ENCODE measurements around the gene HOXD4. TPM values are rescaled to one million over a fixed set of nuclear protein-coding genes. Genes with fewer than 3 reads are reported as not detected.

Gene HOXD4
- total RNA-seq, 1 donor from 2014 or later: 1.3 TPM

GRCh38 chr2:176158186-176158591 lies 6.8 kb downstream of the HOXD4 start:
- H3K27me3 Mint-ChIP-seq (ENCODE audit: low read depth): peaks cover 100% of the 10 kb centered on the region
- no peak overlapping the region for H3K27ac Mint-ChIP-seq (ENCODE audit: unreplicated experiment)
- H3K36me3 Mint-ChIP-seq (ENCODE audit: low read depth): peaks cover 4% of the 10 kb centered on the region
- TF ChIP-seq, protein P1, sequence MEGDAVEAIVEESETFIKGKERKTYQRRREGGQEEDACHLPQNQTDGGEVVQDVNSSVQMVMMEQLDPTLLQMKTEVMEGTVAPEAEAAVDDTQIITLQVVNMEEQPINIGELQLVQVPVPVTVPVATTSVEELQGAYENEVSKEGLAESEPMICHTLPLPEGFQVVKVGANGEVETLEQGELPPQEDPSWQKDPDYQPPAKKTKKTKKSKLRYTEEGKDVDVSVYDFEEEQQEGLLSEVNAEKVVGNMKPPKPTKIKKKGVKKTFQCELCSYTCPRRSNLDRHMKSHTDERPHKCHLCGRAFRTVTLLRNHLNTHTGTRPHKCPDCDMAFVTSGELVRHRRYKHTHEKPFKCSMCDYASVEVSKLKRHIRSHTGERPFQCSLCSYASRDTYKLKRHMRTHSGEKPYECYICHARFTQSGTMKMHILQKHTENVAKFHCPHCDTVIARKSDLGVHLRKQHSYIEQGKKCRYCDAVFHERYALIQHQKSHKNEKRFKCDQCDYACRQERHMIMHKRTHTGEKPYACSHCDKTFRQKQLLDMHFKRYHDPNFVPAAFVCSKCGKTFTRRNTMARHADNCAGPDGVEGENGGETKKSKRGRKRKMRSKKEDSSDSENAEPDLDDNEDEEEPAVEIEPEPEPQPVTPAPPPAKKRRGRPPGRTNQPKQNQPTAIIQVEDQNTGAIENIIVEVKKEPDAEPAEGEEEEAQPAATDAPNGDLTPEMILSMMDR (conservative IDR thresholded peaks at IDR 0.05): no peak
- H3K4me3 Mint-ChIP-seq: peak overlapping the region; percentile 78
- H3K4me1 Mint-ChIP-seq: peaks cover 15% of the 10 kb centered on the region
- DNase-seq (ENCODE audit: low read depth, low spot score): no peak
- no peaks in the 10 kb centered on the region for H3K9me3 Mint-ChIP-seq

DNA sequence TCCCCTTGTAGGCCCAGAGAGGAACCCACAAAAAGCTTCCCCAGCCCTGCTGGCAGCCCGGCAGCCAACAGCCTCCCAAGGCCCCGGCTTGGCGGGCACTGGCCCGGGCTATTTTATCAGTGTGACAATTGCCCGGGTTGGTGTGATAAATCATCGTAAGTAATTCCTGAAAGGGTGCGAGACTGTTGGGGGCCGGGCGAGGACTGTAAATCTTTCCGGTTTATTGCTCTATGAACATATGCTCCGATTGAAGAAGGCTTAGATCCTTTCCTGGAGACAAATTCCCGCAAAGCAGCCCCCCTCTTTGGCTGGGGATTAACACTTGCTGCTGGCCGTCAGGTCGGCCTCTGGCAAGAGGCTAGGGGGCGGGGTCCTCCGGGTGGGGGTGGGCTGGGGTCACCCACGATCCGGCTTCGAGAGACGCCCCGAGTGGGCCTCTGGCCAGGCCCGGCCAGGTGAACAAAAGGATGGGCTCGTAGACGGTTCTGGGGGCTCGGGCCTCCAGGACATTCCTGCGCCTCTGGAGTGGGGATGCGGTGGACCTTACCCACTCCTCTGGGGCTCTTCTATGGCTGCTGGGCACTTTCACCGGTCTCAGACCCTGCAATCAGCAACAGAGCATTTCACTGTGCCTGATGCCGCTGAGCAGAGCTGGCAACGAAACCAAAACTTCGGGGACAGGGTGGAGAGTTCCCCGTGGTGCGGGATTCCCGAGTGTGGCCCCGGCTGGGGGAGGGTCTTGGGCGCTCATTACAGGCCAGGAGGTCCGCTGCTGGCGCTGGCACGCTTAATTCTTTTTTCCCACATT lies 7.7 kb downstream of the HOXD4 start:
- Mint-ChIP-seq H3K27ac (ENCODE audit: unreplicated experiment) (no peak overlapping the region), H3K27me3 (ENCODE audit: low read depth) (peaks cover 100% of the 10 kb centered on the region), H3K4me3 (peak overlapping the region; percentile 39), H3K36me3 (ENCODE audit: low read depth) (peaks cover 4% of the 10 kb centered on the region), H3K9me3 (peaks cover under 1% of the 10 kb centered on the region), H3K4me1 (peaks cover 16% of the 10 kb centered on the region)
- TF ChIP-seq, protein P1 (conservative IDR thresholded peaks at IDR 0.05): no peak
- DNase-seq (ENCODE audit: low read depth, low spot score): no peak

GRCh38 chr2:176159663-176160250 lies 8.4 kb downstream of the HOXD4 start:
- Mint-ChIP-seq H3K36me3 (ENCODE audit: low read depth) (peaks cover 4% of the 10 kb centered on the region), H3K4me3 (no peak overlapping the region), H3K27me3 (ENCODE audit: low read depth) (peaks cover 100% of the 10 kb centered on the region), H3K27ac (ENCODE audit: unreplicated experiment) (no peak overlapping the region), H3K4me1 (peaks cover 16% of the 10 kb centered on the region), H3K9me3 (peaks cover 3% of the 10 kb centered on the region)
- TF ChIP-seq, protein P1 (conservative IDR thresholded peaks at IDR 0.05): no peak
- DNase-seq (ENCODE audit: low read depth, low spot score): no peak

- Mint-ChIP-seq H3K4me3 (no peak overlapping the region), H3K27ac (ENCODE audit: unreplicated experiment) (no peak overlapping the region), H3K36me3 (ENCODE audit: low read depth) (peaks cover 4% of the 10 kb centered on the region), H3K4me1 (peaks cover 16% of the 10 kb centered on the region), H3K9me3 (peaks cover 3% of the 10 kb centered on the region), H3K27me3 (ENCODE audit: low read depth) (peaks cover 100% of the 10 kb centered on the region)
- TF ChIP-seq, protein P1 (conservative IDR thresholded peaks at IDR 0.05): no peak
- no peak for DNase-seq (ENCODE audit: low read depth, low spot score)
These were observed 9.1 kb downstream of the HOXD4 start for GRCh38 chr2:176160251-176160985.

GRCh38 chr2:176160986-176161824 lies 9.9 kb downstream of the HOXD4 start:
- Mint-ChIP-seq H3K4me1 (peaks cover 16% of the 10 kb centered on the region), H3K27me3 (ENCODE audit: low read depth) (peaks cover 100% of the 10 kb centered on the region), H3K27ac (ENCODE audit: unreplicated experiment) (no peak overlapping the region), H3K4me3 (peak overlapping the region; percentile 20), H3K36me3 (ENCODE audit: low read depth) (peaks cover 4% of the 10 kb centered on the region), H3K9me3 (peaks cover 3% of the 10 kb centered on the region)
- TF ChIP-seq, protein P1 (conservative IDR thresholded peaks at IDR 0.05): no peak
- no peak for DNase-seq (ENCODE audit: low read depth, low spot score)

Measured in neural crest cell (in vitro differentiated cells).